ENCODE results near the gene MARCHF10. TPM values are rescaled to one million over a fixed set of nuclear protein-coding genes. Genes with fewer than 3 reads are reported as not detected.

Gene MARCHF10
- polyA plus RNA-seq, 1 donor from 2014 or later: 0.27 TPM

DNA sequence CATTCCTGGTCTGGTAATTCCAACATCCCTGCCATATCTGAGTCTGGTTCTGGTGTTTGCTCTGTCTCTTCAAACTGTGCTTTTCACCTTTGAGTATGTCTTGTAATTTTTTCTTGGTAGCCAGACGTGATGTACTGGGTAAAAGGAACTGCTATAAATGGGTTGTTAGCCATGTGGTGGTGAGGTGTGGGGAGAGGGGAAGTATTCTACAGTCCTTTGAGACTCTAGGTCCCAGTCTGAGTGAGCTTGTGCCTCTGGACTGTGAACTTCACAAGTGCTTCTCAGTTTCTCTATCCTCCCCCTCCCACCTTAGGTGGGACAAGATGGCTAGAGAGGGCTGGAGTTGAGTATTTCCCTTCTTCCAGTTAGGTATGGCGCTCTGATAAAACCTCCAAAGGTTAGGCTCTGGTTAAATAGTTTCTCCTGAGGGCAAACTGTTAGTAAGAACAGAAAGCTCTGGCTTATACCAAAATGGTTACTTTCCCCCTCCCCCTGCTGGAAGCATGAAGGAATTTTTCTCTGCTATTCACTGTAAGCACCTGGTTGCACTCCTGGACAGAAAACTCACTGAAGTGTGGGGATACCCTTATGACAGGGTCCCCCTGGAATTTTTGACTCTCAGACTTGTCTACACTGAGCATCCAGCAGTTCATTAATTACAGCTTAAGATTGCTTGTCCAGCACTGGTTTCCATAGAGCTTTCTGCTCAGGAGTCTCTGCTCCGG lies 87.8 kb downstream of the MARCHF10 start:
- no peak overlapping the region for H3K4me3 ChIP-seq (ENCODE audit: low read length)
- H2AFZ ChIP-seq (ENCODE audit: low read depth, low read length): no peak overlapping the region
- H3K79me2 ChIP-seq (replicated peaks; ENCODE audit: insufficient read depth, low read length): no peaks in the 10 kb centered on the region
- no peaks in the 10 kb centered on the region for H3K9me2 ChIP-seq (ENCODE audit: insufficient read depth, low read length)
- H3K9me3 ChIP-seq (ENCODE audit: low read length): no peaks in the 10 kb centered on the region
- H3K9ac ChIP-seq (ENCODE audit: low read length): no peak overlapping the region
- H3K27me3 ChIP-seq (ENCODE audit: insufficient read depth, low read depth, low read length): no peaks in the 10 kb centered on the region
- no peaks in the 10 kb centered on the region for H3K36me3 ChIP-seq (ENCODE audit: insufficient read depth, low read length)
- no peak overlapping the region for H3K27ac ChIP-seq (ENCODE audit: low read length)
- H3K4me2 ChIP-seq (ENCODE audit: low read length): no peak overlapping the region
- no peaks in the 10 kb centered on the region for H3F3A ChIP-seq (ENCODE audit: insufficient read depth, low read length, poor library complexity, severe bottlenecking)
- no peaks in the 10 kb centered on the region for H4K20me1 ChIP-seq (ENCODE audit: insufficient read depth)
- TF ChIP-seq, protein P1, sequence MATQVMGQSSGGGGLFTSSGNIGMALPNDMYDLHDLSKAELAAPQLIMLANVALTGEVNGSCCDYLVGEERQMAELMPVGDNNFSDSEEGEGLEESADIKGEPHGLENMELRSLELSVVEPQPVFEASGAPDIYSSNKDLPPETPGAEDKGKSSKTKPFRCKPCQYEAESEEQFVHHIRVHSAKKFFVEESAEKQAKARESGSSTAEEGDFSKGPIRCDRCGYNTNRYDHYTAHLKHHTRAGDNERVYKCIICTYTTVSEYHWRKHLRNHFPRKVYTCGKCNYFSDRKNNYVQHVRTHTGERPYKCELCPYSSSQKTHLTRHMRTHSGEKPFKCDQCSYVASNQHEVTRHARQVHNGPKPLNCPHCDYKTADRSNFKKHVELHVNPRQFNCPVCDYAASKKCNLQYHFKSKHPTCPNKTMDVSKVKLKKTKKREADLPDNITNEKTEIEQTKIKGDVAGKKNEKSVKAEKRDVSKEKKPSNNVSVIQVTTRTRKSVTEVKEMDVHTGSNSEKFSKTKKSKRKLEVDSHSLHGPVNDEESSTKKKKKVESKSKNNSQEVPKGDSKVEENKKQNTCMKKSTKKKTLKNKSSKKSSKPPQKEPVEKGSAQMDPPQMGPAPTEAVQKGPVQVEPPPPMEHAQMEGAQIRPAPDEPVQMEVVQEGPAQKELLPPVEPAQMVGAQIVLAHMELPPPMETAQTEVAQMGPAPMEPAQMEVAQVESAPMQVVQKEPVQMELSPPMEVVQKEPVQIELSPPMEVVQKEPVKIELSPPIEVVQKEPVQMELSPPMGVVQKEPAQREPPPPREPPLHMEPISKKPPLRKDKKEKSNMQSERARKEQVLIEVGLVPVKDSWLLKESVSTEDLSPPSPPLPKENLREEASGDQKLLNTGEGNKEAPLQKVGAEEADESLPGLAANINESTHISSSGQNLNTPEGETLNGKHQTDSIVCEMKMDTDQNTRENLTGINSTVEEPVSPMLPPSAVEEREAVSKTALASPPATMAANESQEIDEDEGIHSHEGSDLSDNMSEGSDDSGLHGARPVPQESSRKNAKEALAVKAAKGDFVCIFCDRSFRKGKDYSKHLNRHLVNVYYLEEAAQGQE (IDR thresholded peaks at IDR 0.05; ENCODE audit: borderline replicate concordance): no peak
- TF ChIP-seq SMC3 (conservative IDR thresholded peaks at IDR 0.05; ENCODE audit: poor library complexity) (no peak), EP300 (conservative IDR thresholded peaks at IDR 0.05; ENCODE audit: poor library complexity, severe bottlenecking) (no peak), TAF1 (IDR thresholded peaks at IDR 0.05; ENCODE audit: low read depth) (no peak), POLR2AphosphoS5 (IDR thresholded peaks at IDR 0.05) (no peak), RAD21 (conservative IDR thresholded peaks at IDR 0.05) (no peak), EZH2 (IDR thresholded peaks at IDR 0.05; ENCODE audit: borderline replicate concordance, insufficient read depth, low read length, poor library complexity, severe bottlenecking) (no peak), MXI1 (conservative IDR thresholded peaks at IDR 0.05; ENCODE audit: poor library complexity, severe bottlenecking) (no peak)
- TF ChIP-seq, protein P2, sequence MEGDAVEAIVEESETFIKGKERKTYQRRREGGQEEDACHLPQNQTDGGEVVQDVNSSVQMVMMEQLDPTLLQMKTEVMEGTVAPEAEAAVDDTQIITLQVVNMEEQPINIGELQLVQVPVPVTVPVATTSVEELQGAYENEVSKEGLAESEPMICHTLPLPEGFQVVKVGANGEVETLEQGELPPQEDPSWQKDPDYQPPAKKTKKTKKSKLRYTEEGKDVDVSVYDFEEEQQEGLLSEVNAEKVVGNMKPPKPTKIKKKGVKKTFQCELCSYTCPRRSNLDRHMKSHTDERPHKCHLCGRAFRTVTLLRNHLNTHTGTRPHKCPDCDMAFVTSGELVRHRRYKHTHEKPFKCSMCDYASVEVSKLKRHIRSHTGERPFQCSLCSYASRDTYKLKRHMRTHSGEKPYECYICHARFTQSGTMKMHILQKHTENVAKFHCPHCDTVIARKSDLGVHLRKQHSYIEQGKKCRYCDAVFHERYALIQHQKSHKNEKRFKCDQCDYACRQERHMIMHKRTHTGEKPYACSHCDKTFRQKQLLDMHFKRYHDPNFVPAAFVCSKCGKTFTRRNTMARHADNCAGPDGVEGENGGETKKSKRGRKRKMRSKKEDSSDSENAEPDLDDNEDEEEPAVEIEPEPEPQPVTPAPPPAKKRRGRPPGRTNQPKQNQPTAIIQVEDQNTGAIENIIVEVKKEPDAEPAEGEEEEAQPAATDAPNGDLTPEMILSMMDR (IDR thresholded peaks at IDR 0.05; ENCODE audit: poor library complexity, severe bottlenecking): no peak

- H3F3A ChIP-seq (ENCODE audit: insufficient read depth, low read length, poor library complexity, severe bottlenecking): no peaks in the 10 kb centered on the region
- H3K9ac ChIP-seq (ENCODE audit: low read length): no peak overlapping the region
- no peaks in the 10 kb centered on the region for H3K9me3 ChIP-seq (ENCODE audit: low read length)
- no peak for TF ChIP-seq EP300 (conservative IDR thresholded peaks at IDR 0.05; ENCODE audit: poor library complexity, severe bottlenecking)
- TF ChIP-seq, protein P2 (IDR thresholded peaks at IDR 0.05; ENCODE audit: poor library complexity, severe bottlenecking): no peak
- TF ChIP-seq RAD21 (conservative IDR thresholded peaks at IDR 0.05): no peak
- TF ChIP-seq SMC3 (conservative IDR thresholded peaks at IDR 0.05; ENCODE audit: poor library complexity): no peak
- no peak for TF ChIP-seq MXI1 (conservative IDR thresholded peaks at IDR 0.05; ENCODE audit: poor library complexity, severe bottlenecking)
- TF ChIP-seq EZH2 (IDR thresholded peaks at IDR 0.05; ENCODE audit: borderline replicate concordance, insufficient read depth, low read length, poor library complexity, severe bottlenecking): no peak
- TF ChIP-seq, protein P1 (IDR thresholded peaks at IDR 0.05; ENCODE audit: borderline replicate concordance): no peak
- TF ChIP-seq TAF1 (IDR thresholded peaks at IDR 0.05; ENCODE audit: low read depth): no peak
- TF ChIP-seq POLR2AphosphoS5 (IDR thresholded peaks at IDR 0.05): no peak
- no peaks in the 10 kb centered on the region for H3K27me3 ChIP-seq (ENCODE audit: insufficient read depth, low read depth, low read length)
- no peak overlapping the region for H3K4me2 ChIP-seq (ENCODE audit: low read length)
- no peak overlapping the region for H3K27ac ChIP-seq (ENCODE audit: low read length)
- no peaks in the 10 kb centered on the region for H3K36me3 ChIP-seq (ENCODE audit: insufficient read depth, low read length)
- H2AFZ ChIP-seq (ENCODE audit: low read depth, low read length): no peak overlapping the region
- no peaks in the 10 kb centered on the region for H4K20me1 ChIP-seq (ENCODE audit: insufficient read depth)
- H3K4me3 ChIP-seq (ENCODE audit: low read length): no peak overlapping the region
- no peaks in the 10 kb centered on the region for H3K9me2 ChIP-seq (ENCODE audit: insufficient read depth, low read length)
- no peaks in the 10 kb centered on the region for H3K79me2 ChIP-seq (replicated peaks; ENCODE audit: insufficient read depth, low read length)
These were observed 88.5 kb downstream of the MARCHF10 start for GRCh38 chr17:62719586-62719985.

Measured in neural cell (in vitro differentiated cells).